GM03348 (cell line): ENCODE data around the gene CRYBG3.
"Not testable (repeated sequence)": the region's sequence is repeated elsewhere in the genome, so short reads cannot be mapped to it uniquely, and the experiment has no call there.

Experiments used
- DNase-seq: peaks from one replicate; pipeline ENCODE4 v3.0.0; 2012; ENCODE audit warnings: low spot score

The CRYBG3 gene

DNA sequence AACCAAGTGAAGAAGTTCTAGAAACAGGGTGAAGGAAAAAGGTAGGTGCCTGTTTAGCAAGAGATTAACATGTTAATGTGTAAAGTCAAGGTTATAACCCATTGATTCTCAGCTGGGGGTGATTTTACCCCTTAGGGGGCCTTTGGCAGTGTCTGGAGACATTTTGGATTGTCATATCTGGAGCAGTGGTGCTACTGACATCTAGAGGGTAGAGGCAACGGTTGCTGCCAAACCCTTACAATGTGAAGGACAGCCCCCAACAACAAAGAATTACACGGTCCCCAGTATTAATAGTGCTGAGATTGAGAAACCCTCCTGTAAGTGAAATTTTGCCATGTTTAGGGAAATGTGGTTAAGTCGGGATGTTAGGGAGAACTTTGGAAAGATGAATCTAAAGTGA lies 74.7 kb downstream of the CRYBG3 start:
- DNase-seq = no peak

DNA sequence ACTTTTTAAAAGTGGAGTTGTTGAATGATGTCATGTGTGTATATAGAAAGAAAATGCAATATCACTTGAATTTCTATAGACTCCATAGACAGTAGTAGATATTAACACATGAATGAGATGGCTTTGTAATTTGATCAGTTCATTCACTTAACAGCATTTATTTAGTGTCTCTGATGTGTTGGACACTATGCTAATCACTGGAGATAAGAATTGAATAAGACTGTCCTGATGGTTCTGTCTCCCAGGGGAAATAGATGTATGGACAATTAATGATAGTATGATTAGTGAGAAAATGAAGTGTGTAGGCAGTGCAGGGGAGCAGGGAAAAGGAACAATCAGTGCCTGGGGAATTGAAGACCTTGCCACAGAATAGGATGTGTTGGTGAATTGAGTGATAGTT lies 77.5 kb downstream of the CRYBG3 start:
- no peak for DNase-seq

DNA sequence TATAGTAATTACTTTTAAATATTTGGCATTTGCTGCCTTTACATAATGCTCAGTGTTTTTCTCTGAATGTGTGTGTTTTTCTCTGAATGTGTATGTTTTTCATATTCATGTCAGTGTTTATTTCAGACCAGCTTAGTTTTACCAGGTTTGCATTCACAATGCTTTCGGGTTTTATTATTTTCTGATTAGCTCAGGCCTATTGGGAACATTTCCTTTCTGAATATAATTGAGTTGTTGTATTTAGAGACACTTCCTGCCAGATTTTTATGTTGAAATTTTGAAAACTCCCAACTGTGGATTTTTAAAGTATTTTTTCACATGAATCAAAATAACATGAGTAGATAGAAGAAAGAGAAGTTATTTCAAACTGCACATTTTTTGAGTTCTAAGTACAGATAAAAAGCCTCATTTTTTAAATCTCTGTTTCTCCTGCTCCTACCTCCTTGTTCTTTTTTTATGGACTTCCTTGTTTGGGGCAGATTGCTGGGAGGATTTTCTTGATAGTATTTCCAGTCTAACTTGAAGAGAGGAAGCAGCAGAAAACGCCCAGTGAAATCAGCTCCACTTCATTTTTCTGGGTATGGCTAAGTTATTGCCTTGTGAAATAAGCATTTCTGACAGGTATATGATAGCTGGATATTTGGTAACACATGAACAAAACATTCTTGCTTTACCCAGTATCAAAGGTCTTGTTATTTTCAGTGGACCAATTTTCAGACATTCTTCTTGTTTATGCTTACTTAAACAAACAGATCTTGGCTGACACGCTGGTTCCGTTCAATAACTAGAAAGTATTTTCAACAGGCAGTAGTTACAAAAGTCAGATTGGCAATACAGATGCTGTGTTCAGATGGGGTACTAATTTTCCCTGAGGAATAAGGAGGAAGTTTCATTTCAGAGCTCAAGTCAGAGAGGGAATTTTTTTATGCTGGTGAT lies 79.8 kb downstream of the CRYBG3 start:
- DNase-seq = no peak

DNA sequence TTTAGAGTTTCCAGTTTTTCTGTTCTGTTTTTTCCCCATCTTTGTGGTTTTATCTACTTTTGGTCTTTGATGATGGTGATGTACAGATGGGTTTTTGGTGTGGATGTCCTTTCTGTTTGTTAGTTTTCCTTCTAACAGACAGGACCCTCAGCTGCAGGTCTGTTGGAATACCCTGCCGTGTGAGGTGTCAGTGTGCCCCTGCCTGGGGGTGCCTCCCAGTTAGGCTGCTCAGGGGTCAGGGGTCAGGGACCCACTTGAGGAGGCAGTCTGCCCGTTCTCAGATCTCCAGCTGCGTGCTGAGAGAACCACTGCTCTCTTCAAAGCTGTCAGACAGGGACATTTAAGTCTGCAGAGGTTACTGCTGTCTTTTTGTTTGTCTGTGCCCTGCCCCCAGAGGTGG lies 88.0 kb downstream of the CRYBG3 start:
- DNase-seq = not testable (repeated sequence)

DNA sequence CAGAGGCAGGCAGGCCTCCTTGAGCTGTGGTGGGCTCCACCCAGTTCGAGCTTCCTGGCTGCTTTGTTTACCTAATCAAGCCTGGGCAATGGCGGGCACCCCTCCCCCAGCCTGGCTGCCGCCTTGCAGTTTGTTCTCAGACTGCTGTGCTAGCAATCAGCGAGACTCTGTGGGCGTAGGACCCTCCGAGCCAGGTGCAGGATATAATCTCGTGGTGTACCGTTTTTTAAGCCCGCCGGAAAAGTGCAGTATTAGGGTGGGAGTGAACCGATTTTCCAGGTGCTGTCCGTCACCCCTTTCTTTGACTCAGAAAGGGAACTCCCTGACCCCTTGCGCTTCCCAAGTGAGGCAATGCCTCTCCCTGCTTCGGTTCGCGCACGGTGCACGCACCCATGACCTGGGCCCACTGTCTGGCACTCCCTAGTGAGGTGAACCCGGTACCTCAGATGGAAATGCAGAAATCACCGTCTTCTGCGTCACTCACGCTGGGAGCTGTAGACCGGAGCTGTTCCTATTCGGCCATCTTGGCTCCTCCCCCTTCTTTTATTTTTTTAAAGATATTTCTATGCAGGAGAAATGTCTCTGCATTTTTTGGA lies 88.5 kb downstream of the CRYBG3 start:
- DNase-seq = not testable (repeated sequence)

DNA sequence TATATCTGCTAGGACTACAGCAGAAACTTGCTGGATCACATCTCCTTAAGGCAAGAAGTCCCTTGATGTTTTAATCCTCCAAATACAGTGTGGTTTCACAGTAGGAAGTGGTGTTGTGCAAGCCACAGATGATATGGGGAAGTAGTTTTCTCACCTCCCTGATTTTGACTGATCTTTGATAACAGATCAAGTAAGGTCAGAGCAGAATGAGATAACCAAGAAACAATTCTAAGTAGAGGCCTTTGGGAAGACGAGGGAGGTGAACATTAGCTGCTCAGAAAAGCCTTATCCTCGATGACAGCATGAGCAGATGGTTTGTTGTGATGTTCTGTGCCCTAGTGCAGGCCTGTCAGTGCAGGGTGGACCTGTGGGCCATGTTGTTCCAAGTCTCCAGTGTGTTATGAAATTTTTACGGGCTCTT lies 89.1 kb downstream of the CRYBG3 start:
- DNase-seq = no peak

DNA sequence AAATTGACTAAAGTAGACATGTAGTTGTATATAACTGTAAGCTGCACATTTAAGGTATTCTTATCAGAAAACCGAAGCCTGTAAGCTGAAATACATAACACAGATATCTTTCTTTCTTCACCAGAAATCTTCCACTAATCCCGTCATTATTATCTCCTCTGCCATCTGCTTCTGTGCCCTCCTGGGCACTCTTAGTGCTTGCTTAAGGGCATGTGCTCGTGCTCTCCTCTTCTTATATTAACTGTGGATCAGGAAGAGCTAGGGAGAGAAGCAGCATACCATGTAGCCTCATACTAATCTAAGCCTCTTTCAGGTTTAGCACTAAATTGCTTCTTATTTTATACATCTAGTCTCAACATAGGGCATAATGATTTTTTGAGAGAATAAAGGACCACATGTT lies 89.6 kb downstream of the CRYBG3 start:
- DNase-seq = no peak

DNA sequence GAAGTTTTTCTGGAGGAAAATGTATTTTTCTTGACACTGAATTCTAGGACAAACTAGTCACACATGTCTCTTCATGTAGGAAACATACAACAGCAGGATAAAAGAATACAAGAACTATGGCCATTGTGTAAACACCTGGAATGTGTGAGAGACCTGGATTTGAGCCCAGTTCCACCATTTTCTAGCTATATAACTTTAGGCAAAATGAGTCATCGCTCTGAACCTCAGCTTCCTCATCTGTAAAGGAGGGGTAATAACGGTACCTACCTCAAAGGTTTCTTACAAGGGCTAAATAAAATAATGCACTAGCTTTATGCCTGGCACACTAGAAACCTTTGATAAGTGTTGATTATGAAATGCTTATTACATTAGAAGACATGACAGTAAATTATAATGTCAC lies 92.6 kb downstream of the CRYBG3 start:
- no peak for DNase-seq

DNA sequence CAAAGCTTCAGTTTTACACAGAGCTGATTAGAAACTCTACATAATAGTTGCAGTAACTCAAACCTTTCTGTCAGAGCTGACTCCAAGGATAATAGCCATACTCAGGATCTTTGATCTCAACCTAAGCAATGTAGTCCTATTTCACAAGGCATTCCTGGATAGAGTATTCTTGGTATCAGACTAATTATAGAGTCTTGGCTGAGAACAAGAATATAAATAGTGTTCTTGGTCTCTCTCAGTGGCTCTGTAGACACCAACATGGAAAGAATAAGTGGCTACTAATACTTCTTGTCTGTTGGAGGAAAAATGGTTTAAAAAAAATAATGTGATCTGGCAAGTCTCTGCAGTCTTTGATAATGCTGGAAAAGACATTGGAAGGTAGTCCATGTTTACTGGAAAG lies 94.8 kb downstream of the CRYBG3 start:
- no peak for DNase-seq

DNA sequence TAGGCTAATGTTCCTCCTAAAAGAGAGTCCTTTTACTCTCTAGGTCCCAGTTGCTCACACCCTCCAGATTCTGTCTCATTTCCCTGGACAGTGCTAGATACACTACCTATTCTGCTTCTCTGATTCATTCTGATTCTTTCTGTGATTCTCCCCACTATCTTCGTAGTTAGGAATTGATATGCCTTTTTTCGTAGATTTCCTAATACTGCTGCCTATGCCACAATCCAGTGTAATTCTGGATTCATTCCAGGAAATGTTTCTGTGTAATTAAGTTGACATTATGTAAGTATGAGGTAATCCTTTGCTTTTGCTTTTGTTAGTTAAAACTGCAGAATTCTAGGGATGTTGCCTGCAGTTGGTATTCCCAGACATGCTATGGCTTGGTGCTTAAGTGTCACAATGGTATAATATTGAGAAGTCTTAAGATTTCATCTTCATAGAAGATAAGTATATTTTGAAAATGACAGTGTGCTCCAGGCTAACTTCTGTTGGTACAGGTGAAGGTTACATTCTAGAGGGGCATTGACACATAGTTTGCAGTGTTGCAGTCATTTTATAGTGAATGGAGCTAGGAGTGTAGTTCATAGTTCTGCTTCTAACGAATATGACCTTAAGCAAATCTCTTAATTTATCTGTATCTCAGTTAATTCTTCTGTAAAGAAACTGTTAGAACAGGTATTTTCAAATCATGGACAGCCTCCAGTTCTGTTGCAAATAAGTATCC lies 96.2 kb downstream of the CRYBG3 start:
- DNase-seq = no peak

DNA sequence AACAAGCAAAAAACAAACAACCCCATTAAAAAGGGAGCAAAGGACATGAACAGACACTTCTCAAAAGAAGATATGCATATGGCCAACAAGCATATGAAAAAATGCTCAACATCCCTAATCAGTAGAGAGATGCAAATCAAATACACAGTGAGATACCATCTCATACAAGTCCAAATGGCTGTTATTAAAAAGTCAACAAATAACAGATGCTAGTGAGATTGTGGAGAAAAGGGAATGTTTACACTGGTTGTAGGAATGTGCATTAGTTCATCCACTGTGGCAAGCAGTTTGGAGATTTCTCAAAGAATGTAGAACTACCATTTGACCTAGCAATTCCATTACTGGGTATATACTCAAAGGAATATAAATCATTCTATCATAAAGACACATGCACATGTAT lies 105.9 kb downstream of the CRYBG3 start:
- no peak for DNase-seq

DNA sequence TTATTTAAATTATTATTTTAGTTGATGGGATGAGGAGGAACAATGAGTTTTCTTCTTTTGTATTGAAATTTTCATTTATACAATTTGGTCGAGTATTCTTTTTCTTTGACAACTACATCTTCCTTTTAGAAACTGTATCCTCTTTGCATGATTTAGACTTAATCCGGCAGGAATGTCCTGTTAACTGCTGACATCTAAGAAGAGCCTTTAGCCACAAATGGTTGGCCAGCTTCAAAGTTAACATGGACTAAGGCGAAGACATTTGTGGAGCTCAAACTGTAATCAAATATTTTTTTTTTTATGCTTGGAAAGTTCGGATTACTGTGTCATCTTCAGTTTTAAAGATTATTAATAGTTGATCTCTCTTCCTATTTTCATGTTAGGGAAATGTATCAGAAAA lies 107.2 kb downstream of the CRYBG3 start:
- no peak for DNase-seq

DNA sequence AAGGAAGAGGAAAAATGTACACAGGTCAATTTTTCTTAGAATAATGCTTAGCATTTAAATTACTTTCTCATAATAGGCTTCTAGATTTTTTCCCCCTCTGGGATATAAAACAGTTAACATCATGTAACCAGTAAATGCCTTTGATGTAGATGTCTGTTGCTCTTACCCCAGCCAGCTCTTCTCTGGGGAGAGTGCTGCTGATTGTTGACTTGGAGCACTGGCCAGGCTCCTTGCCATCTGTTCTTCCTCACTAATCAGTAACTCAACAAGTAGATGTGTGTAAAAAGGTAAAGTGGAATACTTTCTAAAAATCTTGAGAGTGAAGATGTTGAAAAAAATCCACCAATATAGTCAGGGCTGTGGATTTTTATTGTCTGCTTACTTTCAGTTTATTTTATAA lies 108.2 kb downstream of the CRYBG3 start:
- no peak for DNase-seq

DNA sequence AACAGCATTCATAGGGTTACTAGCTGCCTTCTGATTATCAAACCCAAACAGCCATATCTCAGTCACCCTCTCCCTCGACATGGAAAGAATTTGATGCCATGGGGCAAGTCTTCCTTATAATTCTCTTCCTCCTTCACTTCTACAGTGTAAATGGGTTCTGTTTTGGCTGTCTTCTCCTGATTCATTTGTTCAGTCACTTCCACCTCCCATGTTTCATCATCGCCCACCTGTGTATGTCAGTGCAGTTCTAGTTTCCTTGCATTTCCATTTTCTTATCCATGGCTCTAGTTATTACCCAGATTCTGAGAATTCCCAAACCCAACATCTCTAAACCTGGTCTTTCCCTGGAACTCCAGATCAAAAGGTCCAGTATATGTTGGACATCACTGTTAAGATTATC lies 109.4 kb downstream of the CRYBG3 start:
- DNase-seq = no peak

DNA sequence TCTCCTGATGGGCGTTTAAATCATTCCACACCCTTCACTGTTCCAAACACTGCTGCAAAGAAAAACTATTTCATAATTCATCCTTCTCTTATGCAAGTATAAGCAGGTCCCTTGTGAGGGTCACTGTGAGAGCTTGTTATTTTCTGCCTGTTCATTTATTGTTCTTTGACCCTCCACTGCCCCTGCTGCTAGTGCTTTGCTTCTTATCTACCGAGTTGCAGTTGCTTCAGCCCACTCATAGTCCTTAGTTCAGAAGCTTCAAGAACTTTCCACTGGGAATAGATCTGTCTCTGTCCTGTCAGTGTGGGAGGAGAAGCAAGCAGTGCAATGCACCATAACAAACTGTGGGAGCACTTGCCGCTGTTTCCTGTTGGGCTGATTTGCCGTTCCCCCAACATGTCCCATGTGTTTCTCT lies 110.6 kb downstream of the CRYBG3 start:
- DNase-seq = no peak

DNA sequence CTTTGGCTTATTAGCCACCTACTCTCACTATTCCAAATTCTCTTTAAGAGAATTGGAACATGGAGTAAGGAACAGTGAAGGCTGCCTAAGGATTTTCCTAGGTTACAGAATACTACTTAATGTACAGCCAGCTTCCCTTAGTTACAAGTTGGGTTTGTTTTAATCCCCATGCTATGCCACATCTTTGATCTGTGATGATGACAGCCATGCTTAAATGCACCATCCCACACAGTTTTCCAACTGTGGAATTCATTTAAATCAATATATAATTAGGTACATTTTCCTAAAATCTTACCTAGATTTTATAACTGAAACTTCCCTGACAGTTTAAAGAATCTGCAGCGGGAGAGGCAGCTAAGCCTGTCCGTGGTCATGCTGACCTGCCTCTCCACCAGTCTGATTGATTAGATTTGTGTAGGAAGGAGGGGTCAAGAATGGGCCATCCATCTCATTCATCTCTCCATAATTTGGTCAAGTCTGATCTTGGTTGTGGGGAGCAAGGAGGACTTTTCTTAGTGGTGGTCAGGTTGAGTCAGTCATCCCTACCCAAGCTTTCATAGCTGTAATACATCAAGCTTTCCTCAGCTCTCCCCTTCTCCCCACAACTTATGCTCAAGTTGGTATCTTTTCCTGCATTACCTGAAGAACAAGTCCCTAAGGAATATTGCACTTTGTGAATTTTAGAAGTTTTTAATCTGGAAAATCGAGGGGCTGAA lies 113.3 kb downstream of the CRYBG3 start:
- DNase-seq = no peak

DNA sequence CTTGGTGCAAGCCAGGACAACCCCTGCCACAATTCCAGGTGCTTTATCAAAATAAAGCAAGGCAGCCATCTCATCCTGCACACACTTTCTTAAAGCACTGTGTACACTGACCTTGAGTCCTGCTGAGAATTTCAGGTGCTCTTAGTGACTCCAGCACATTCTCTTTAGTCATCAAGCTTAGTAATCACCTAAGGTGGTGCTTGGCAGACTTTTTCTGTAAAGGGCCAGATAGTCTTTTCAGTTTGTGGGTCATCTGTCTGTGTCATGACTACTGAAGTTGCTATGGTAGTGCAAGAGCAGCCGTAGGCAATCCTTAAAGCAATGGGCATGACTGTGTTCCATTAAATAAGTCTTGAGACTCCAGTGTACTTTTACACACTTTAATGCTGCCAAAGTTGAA lies 114.0 kb downstream of the CRYBG3 start:
- no peak for DNase-seq

DNA sequence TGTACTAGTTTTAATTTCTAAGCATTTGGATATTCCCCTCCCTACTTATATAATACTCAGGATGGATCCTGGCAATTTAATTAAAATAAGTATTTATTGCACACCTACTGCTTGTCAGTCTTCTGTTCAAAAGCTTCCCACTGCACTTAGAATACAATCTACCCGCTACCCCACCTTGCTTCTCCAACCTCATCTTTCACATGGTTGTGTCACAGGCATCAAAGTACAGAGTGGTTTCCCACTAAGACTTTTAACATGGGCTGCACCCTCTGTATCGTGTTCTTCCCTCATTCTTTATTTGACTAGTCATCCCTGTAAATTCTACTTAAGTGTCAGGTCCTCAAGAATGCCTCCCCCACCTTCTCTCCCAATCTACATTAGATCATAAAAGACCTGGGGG lies 115.4 kb downstream of the CRYBG3 start:
- no peak for DNase-seq

DNA sequence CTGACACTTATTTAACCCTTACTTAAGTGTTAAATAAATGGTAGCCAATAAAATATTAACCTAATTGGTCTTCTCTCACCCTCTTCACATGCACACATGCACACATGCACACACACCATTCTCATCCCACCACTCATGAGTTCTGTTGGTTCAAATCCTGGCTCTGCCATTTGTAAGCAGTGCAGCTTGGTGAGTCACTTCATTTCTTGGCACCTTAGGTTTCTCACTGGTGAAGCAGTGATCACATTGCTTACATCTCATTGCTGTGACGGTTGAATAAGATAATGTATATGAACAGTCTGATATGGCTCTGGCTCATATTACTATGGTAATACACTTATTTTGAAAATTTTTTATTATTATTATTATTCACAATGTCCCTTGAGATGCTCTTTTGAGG lies 116.6 kb downstream of the CRYBG3 start:
- DNase-seq = no peak

DNA sequence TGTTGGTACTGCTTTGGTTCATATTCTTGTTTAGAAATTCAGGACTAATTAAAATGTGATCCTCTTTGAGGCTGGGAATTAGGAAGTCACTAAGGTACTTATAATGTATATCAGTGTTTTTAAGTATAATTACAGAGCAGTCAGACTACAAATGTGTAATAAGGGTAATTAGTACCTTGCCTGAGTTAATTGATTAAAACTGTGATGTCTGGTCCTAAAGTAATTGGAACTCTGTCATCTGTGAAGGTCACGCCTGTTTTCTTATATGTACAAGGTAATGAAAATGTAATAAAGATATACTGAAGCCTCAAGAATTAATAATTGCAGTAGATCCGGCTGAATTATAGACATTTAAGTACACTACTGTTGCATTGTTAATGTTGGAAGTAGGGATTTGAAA lies 117.6 kb downstream of the CRYBG3 start:
- DNase-seq = no peak

DNA sequence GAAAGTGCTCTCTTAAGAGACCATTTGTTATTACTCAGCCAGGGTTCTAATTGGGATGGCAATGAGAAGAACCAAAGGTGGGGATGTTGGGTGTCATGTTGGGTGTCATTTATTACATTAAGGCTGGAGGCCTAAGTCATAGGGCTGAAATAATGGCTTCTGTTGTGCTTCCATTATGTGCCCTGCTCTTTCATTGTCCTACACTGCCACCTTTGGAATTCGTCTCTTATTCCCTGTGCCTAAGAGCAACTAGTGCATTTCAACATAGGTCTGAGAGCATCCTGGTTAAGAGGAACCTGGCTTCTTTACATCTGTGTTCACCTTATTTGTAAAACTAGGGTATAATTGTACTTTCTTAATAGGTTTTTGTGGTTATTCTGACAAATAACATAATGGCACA lies 118.2 kb downstream of the CRYBG3 start:
- no peak for DNase-seq

DNA sequence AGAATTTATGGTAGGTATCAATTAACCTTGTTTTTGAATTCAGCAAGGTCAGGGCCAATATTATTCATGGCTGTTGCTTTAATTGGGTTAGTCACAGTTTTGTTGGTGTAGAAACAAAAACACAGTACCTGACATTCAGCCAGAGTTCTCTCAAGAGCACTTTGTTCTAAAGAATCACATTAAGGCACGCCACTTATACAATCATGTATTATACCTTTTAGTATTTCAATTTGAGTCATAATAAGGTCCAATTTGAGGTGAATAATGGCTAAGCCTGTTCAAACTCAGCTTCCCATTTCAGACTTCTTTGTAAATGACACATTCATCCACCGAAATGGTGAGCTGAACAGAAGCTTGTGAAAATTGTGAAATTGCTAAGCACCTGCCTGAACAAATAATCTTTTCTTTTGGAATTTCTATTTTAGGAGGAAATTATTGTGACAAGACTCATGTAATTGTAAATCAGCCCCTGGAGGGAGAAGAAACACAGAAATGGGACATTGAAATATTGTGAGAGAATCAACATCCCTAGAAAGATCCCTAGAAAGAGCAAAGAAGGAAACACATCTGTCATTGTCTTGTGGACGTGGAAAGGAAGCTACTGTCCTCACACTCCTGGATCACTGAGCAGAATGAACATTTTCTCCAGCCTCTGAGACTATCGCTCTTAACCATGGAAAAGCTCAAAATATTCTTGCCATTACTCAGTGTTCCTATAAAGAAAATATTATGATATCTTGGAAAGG lies 121.2 kb downstream of the CRYBG3 start:
- DNase-seq = no peak
